K562 (cell line): ENCODE measurements around the gene CFAP251. TPM values are rescaled to one million over a fixed set of nuclear protein-coding genes. Genes with fewer than 3 reads are reported as not detected.

Experiments used
- ATAC-seq: fragments of 200-7000 bp; cut with Tn5 transposase; 3 replicates; pipeline ENCODE4 v1.9.1; 2020; ENCODE audit warnings: moderate library complexity
- BruUV-seq: library from RNA; stranded (reverse); fragments of 400-500 nt; replicated peaks from 2 replicates; lab custom pipeline; 2021; lab: Mats Ljungman, UMichigan
- CTCF ChIA-PET: fragments of 300-600 bp; formaldehyde crosslinking; extraction: SDS; loops from one replicate; lab custom pipeline; 2021; ENCODE audit warnings: low intra/inter-chr PET ratio; lab: Yijun Ruan, JAX
- POLR2A ChIA-PET: fragments of 300-600, 350-650 bp; sonication (Branson Sonifier 250); formaldehyde crosslinking; extraction: SDS; loops from one replicate; lab custom pipeline; 2021; ENCODE audit warnings: antibody characterized with exemption, inconsistent platforms; lab: Yijun Ruan, JAX
- DNase-seq, 4 experiments: peaks; one replicate each; pipeline versions ENCODE4 v3.0.0 to v3.0.0-alpha.2; 2011 to 2018; ENCODE audit warnings: low spot score in 3 of 4, mixed read lengths in 3 of 4; ENCODE audit errors: extremely low read depth in 1 of 4
- FAIRE-seq: peaks from 2 replicates; lab custom pipeline; 2011; peaks lifted over from hg19 to GRCh38; lab: Jason Lieb, UNC
- H2AFZ ChIP-seq: 2 replicates; pipeline ENCODE4 v1.6.0; 2011; ENCODE audit warnings: low read depth, low read length, control low read depth, inconsistent platforms
- H3K27ac ChIP-seq: fragments of 200-600 bp; 3 replicates; pipeline ENCODE4 v1.8.0; 2011; ENCODE audit warnings: low read depth, mild to moderate bottlenecking, control low read depth, inconsistent platforms, low read length, moderate library complexity, mixed read lengths; ENCODE audit errors: extremely low read depth
- H3K27me3 ChIP-seq, 2 experiments: fragments of 300-600 bp in 1 of 2; 2 replicates in 1 of 2; 3 replicates in 1 of 2; pipeline versions ENCODE4 v1.6.0 to v1.8.0; 2011; ENCODE audit warnings: inconsistent platforms in 2 of 2, low read length in 2 of 2, mild to moderate bottlenecking in 1 of 2, mixed read lengths in 1 of 2, moderate library complexity in 1 of 2; ENCODE audit not compliant: control insufficient read depth in 2 of 2, insufficient read depth in 2 of 2
- H3K36me3 ChIP-seq: fragments of 300-600 bp; 3 replicates; pipeline ENCODE4 v1.8.0; 2011; ENCODE audit warnings: mild to moderate bottlenecking, low read length, inconsistent platforms; ENCODE audit not compliant: control insufficient read depth, insufficient read depth
- H3K4me1 ChIP-seq, 2 experiments: fragments of 200-600 bp in 1 of 2; replicated peaks in 1 of 2; 2 replicates in 1 of 2; 3 replicates in 1 of 2; pipeline versions ENCODE4 v1.5.1 to v1.8.0; 2011; ENCODE audit warnings: inconsistent platforms in 2 of 2, low read length in 2 of 2, mild to moderate bottlenecking in 1 of 2, mixed read lengths in 1 of 2, moderate library complexity in 1 of 2; ENCODE audit not compliant: control insufficient read depth in 2 of 2, insufficient read depth in 2 of 2
- H3K4me2 ChIP-seq: 2 replicates; pipeline ENCODE4 v1.6.1; 2011; ENCODE audit warnings: low read length, control low read depth, inconsistent platforms, mixed read lengths; ENCODE audit not compliant: insufficient read depth
- H3K4me3 ChIP-seq: fragments of 200-600 bp; sonication (generic), shearing (Covaris generic); 2 replicates; pipeline ENCODE4 v1.5.1; 2016; ENCODE audit warnings: control low read depth, inconsistent platforms
- H3K79me2 ChIP-seq: fragments of 200-600 bp; 3 replicates; pipeline ENCODE4 v1.8.0; 2011; ENCODE audit warnings: low read length, inconsistent platforms; ENCODE audit not compliant: control insufficient read depth, insufficient read depth
- H3K9ac ChIP-seq, 2 experiments: 2 replicates each; pipeline versions ENCODE4 v1.6.0 to v1.6.1; 2011; ENCODE audit warnings: low read depth in 2 of 2, low read length in 2 of 2, control low read depth in 1 of 2, inconsistent platforms in 1 of 2, mild to moderate bottlenecking in 1 of 2, mixed read lengths in 1 of 2; ENCODE audit not compliant: insufficient read depth in 1 of 2
- H3K9me1 ChIP-seq: one replicate; pipeline ENCODE4 v1.6.0; 2011; ENCODE audit warnings: inconsistent platforms, mild to moderate bottlenecking, low read length, moderate library complexity; ENCODE audit not compliant: control insufficient read depth, insufficient read depth
- H3K9me3 ChIP-seq: replicated peaks from 2 replicates; pipeline ENCODE4 v1.5.1; 2011; ENCODE audit warnings: low read depth, low read length, inconsistent platforms; ENCODE audit not compliant: control insufficient read depth, insufficient read depth
- H4K20me1 ChIP-seq: replicated peaks from 2 replicates; pipeline ENCODE4 v1.6.1; 2011; ENCODE audit warnings: low read length, inconsistent platforms, mixed read lengths; ENCODE audit not compliant: control insufficient read depth, insufficient read depth
- KDM5B ChIP-seq: fragments of 200-600 bp; sonication (generic); IDR thresholded peaks from 2 replicates; pipeline ENCODE4 v1.6.1; 2012; ENCODE audit warnings: low read depth, mild to moderate bottlenecking, moderate library complexity, low read length, control low read depth, inconsistent platforms; ENCODE audit not compliant: insufficient replicate concordance
- NFE2 ChIP-seq: IDR thresholded peaks from 2 replicates; pipeline ENCODE4 v1.6.1; 2014; ENCODE audit warnings: antibody characterized with exemption, low read depth
- U2AF2 ChIP-seq: fragments of 200-400 bp; formaldehyde crosslinking; optimal IDR thresholded peaks from 2 replicates; pipeline ENCODE3; 2017; ENCODE audit warnings: low read depth, mild to moderate bottlenecking, low read length
- ZNF445 ChIP-seq: fragments of 250-450 bp; sonication (Bioruptor Pico); IDR thresholded peaks from 2 replicates; pipeline ENCODE4 v1.4.0; 2020; ENCODE audit warnings: low read depth, mild to moderate bottlenecking, moderate library complexity
- WGBS: fragments of 100-300 bp; shearing (Covaris generic); methylation state at CpG from one replicate; pipeline ENCODE4 v1.1.6; 2016; ENCODE audit warnings: low coverage, mixed read lengths; ENCODE audit not compliant: insufficient coverage; ENCODE audit errors: missing lambda C conversion rate; 5-methylcytosine and 5-hydroxymethylcytosine counted together
- in situ Hi-C: fragments of 300-500 bp; cut with MboI; formaldehyde crosslinking; loops from 4 replicates; pipeline ENCODE4 v1.15.0; 2018; ENCODE audit warnings: inconsistent platforms, mixed read lengths
- intact Hi-C: fragments of 100-400 bp; cut with micrococcal nuclease; formaldehyde crosslinking; loops from 2 replicates; pipeline ENCODE4 v1.14.2; 2022
- polyA plus RNA-seq, 8 experiments: library from polyadenylated mRNA; depleted of rRNA in 4 of 8; stranded (reverse) in 5 of 8; unstranded in 3 of 8; fragments of >200 nt; fragmentation: Nextera tagmentation in 2 of 8; fragmentation: Illumina TruSeq in 1 of 8; extraction: Ambion mirVana in 2 of 8; extraction: Trizol in 1 of 8; gene quantifications; 2 replicates each; pipeline versions ENCODE4 v1.2.1 to v1.2.3, GENCODE V29; 2011 to 2014; ENCODE audit warnings: inconsistent platforms in 1 of 8, missing spikeins in 1 of 8
- total RNA-seq, 7 experiments: library from RNA; depleted of rRNA in 6 of 7; stranded (reverse); fragments of >200 nt in 6 of 7; fragmentation: Illumina TruSeq in 2 of 7; extraction: Trizol in 2 of 7; gene quantifications; 2 replicates each; pipeline versions ENCODE4 v1.2.1 to v1.2.3, GENCODE V29; 2011 to 2021; ENCODE audit warnings: low replicate concordance in 1 of 7
- TF ChIP-seq, protein P1 (sequence below): fragments of 450-650 bp; IDR thresholded peaks from 2 replicates; pipeline ENCODE4 v1.6.1; 2017; ENCODE audit warnings: mild to moderate bottlenecking, moderate library complexity

The CFAP251 gene
- total and polyA plus RNA-seq, 9 of the 15 experiments (the other 6 are each of a cell fraction or from before 2014, with no cell fraction given), result 16.6 to 31.0 (median 19.1) TPM

DNA sequence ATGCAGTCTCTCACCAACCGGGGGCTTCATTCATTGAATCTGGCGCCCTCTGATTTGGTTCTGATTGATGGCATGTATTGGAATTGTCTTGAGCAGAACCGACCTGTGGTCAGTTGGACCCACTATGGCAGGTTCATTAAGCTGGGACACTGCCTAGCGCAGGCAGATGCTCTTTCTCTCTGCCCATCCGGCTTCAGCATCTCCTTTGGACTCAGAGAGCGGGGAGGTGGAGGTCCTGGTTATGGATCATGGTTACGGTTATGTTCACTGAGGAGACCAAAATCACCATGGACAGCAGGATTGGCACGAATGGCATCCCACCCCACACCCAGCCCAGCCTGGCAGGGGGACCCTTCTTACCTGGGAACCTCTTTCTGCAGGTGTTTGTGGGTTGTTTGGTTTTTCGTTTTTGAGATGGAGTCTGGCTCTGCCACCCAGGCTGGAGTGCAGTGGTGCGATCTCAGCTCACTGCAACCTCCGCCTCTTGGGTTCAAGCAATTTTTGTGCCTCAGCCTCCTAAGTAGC is 86.9 kb downstream of the CFAP251 start:
- Histone ChIP-seq H4K20me1 (no peaks in the 10 kb centered on the region), H3K4me3 (no peak overlapping the region), H3K4me2 (no peak overlapping the region), H3K9me1 (no peaks in the 10 kb centered on the region), H2AFZ (no peak overlapping the region), H3K4me1 (peaks cover 5 to 16% of the 10 kb centered on the region in 2 experiments; a peak in 4 of 5 replicates), H3K9ac (no peak overlapping the region), H3K79me2 (no peaks in the 10 kb centered on the region), H3K27ac (no peak overlapping the region), H3K36me3 (no peaks in the 10 kb centered on the region), H3K9me3 (no peaks in the 10 kb centered on the region), H3K27me3 (peaks cover 5 to 15% of the 10 kb centered on the region in 2 experiments; a peak in 3 of 5 replicates)
- ChIA-PET POLR2A (interaction anchor here (0.6 to 0.7 kb wide), 2 partner anchors 11 to 16 kb away, joined by 3 to 4 read pairs; partner anchors contain the start of gene BCL7A), CTCF (no interaction called here)
- FAIRE-seq, result no peak
- in situ Hi-C loops (no loop called here), intact Hi-C loops (no loop called here)
- TF ChIP-seq ZNF445 (CRISPR knock-in tag) (no peak), U2AF2 (no peak), NFE2 (no peak), KDM5B (no peak)
- TF ChIP-seq, protein P1, sequence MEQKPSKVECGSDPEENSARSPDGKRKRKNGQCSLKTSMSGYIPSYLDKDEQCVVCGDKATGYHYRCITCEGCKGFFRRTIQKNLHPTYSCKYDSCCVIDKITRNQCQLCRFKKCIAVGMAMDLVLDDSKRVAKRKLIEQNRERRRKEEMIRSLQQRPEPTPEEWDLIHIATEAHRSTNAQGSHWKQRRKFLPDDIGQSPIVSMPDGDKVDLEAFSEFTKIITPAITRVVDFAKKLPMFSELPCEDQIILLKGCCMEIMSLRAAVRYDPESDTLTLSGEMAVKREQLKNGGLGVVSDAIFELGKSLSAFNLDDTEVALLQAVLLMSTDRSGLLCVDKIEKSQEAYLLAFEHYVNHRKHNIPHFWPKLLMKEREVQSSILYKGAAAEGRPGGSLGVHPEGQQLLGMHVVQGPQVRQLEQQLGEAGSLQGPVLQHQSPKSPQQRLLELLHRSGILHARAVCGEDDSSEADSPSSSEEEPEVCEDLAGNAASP, result no peak
- no peak for ATAC-seq
- DNase-seq, result no peak
- WGBS, result 48% methylated on average over 11 of the region's 11 CpGs
- no TSS peak for BruUV-seq
